Neural cell (in vitro differentiated cells): ENCODE data around the gene HAPLN2. TPM values are rescaled to one million over a fixed set of nuclear protein-coding genes. Genes with fewer than 3 reads are reported as not detected.
"Not testable (repeated sequence)": the region's sequence is repeated elsewhere in the genome, so short reads cannot be mapped to it uniquely, and the experiment has no call there.

Source experiments
- H2AFZ ChIP-seq: fragments of 200-600, 300-800 bp; sonication (generic), shearing (Covaris generic); 2 replicates; pipeline ENCODE4 v1.6.0; 2014; ENCODE audit warnings: low read depth, mild to moderate bottlenecking, antibody characterized with exemption, low read length, moderate library complexity
- H3F3A ChIP-seq: fragments of 200-600 bp; shearing (Covaris generic); 2 replicates; pipeline ENCODE4 v1.6.1; 2016; ENCODE audit warnings: mild to moderate bottlenecking, moderate library complexity, mixed read lengths, antibody characterized with exemption, low read length; ENCODE audit not compliant: insufficient read depth, poor library complexity, severe bottlenecking
- H3K27ac ChIP-seq: fragments of 200-600, 300-800 bp; sonication (generic), shearing (Covaris generic); 2 replicates; pipeline ENCODE4 v1.5.1; 2014; ENCODE audit warnings: mild to moderate bottlenecking, low read length, moderate library complexity
- H3K27me3 ChIP-seq: fragments of 300-800, 200-600 bp; sonication (generic), shearing (Covaris generic); 2 replicates; pipeline ENCODE4 v1.6.0; 2014; ENCODE audit warnings: mild to moderate bottlenecking, low read depth, low read length, moderate library complexity; ENCODE audit not compliant: insufficient read depth
- H3K36me3 ChIP-seq: fragments of 300-800, 200-600 bp; sonication (generic), shearing (Covaris generic); 2 replicates; pipeline ENCODE4 v1.5.1; 2014; ENCODE audit warnings: mild to moderate bottlenecking, antibody characterized with exemption, low read length, moderate library complexity; ENCODE audit not compliant: insufficient read depth
- H3K4me2 ChIP-seq: fragments of 300-800, 200-600 bp; sonication (generic), shearing (Covaris generic); 2 replicates; pipeline ENCODE4 v1.6.0; 2014; ENCODE audit warnings: mild to moderate bottlenecking, low read length
- H3K4me3 ChIP-seq: fragments of 300-800, 200-600 bp; sonication (generic), shearing (Covaris generic); 2 replicates; pipeline ENCODE4 v1.5.1; 2014; ENCODE audit warnings: mild to moderate bottlenecking, low read length, moderate library complexity
- H3K79me2 ChIP-seq: fragments of 200-600 bp; shearing (Covaris generic); replicated peaks from 2 replicates; pipeline ENCODE4 v1.6.0; 2014; ENCODE audit warnings: mild to moderate bottlenecking, low read length, moderate library complexity; ENCODE audit not compliant: insufficient read depth
- H3K9ac ChIP-seq: fragments of 300-800, 200-600 bp; sonication (generic), shearing (Covaris generic); 2 replicates; pipeline ENCODE4 v1.6.1; 2016; ENCODE audit warnings: mild to moderate bottlenecking, low read length, mixed read lengths
- H3K9me2 ChIP-seq: fragments of 200-600 bp; shearing (Covaris generic); 2 replicates; pipeline ENCODE4 v1.6.1; 2016; ENCODE audit warnings: mild to moderate bottlenecking, low read length, mixed read lengths; ENCODE audit not compliant: insufficient read depth
- H3K9me3 ChIP-seq: fragments of 200-600, 300-800 bp; sonication (generic), shearing (Covaris generic); 2 replicates; pipeline ENCODE4 v1.6.1; 2016; ENCODE audit warnings: mild to moderate bottlenecking, mixed run types, low read length, moderate library complexity, mixed read lengths
- H4K20me1 ChIP-seq: fragments of 200-600 bp; shearing (Covaris generic); 2 replicates; pipeline ENCODE4 v1.6.1; 2016; ENCODE audit warnings: mild to moderate bottlenecking, mixed run types; ENCODE audit not compliant: insufficient read depth
- CTCF ChIP-seq: fragments of 450-650 bp; IDR thresholded peaks from 2 replicates; pipeline ENCODE4 v1.5.1; 2014; ENCODE audit warnings: antibody characterized with exemption, mild to moderate bottlenecking, moderate library complexity; ENCODE audit not compliant: poor library complexity, severe bottlenecking
- EZH2 ChIP-seq: fragments of 200-600, 300-800 bp; shearing (Covaris generic), sonication (generic); IDR thresholded peaks from 2 replicates; pipeline ENCODE4 v1.6.1; 2014; ENCODE audit warnings: antibody characterized with exemption, low read length, borderline replicate concordance, mild to moderate bottlenecking; ENCODE audit not compliant: insufficient read depth, poor library complexity, severe bottlenecking
- MXI1 ChIP-seq: fragments of 450-650 bp; conservative IDR thresholded peaks from 2 replicates; pipeline ENCODE4 v1.6.1; 2014; ENCODE audit warnings: antibody characterized with exemption, mild to moderate bottlenecking; ENCODE audit not compliant: poor library complexity, severe bottlenecking
- RAD21 ChIP-seq: fragments of 450-650 bp; conservative IDR thresholded peaks from 2 replicates; pipeline ENCODE4 v1.6.1; 2014; ENCODE audit warnings: antibody characterized with exemption, mild to moderate bottlenecking, moderate library complexity
- SMC3 ChIP-seq: fragments of 450-650 bp; conservative IDR thresholded peaks from 2 replicates; pipeline ENCODE4 v1.6.1; 2014; ENCODE audit warnings: antibody characterized with exemption, mild to moderate bottlenecking, moderate library complexity; ENCODE audit not compliant: poor library complexity
- polyA plus RNA-seq: library from polyadenylated mRNA; depleted of rRNA; stranded (reverse); fragments of >200 nt; gene quantifications from 2 replicates; pipeline ENCODE4 v1.2.3, GENCODE V29; 2014

HAPLN2 gene
- polyA plus RNA-seq, 1 donor from 2014 or later, result 22.9 TPM

GRCh38 chr1:156602557-156602993 is 16.6 kb upstream of the HAPLN2 start:
- Histone ChIP-seq H3K9me3 (no peaks in the 10 kb centered on the region), H4K20me1 (no peaks in the 10 kb centered on the region), H3K27me3 (no peaks in the 10 kb centered on the region), H3F3A (no peaks in the 10 kb centered on the region), H3K9me2 (no peaks in the 10 kb centered on the region), H3K4me2 (no peak overlapping the region), H3K27ac (no peak overlapping the region), H2AFZ (no peak overlapping the region), H3K4me3 (no peak overlapping the region), H3K79me2 (no peaks in the 10 kb centered on the region), H3K9ac (no peak overlapping the region), H3K36me3 (no peaks in the 10 kb centered on the region)
- TF ChIP-seq EZH2, result no peak
- TF ChIP-seq CTCF, result peak; percentile 37

- H3F3A ChIP-seq, H3K36me3 ChIP-seq: not testable (repeated sequence)
Observed at GRCh38 chr1:156607344-156607743, 11.9 kb upstream of the HAPLN2 start.

GRCh38 chr1:156608036-156608674 is 11.1 kb upstream of the HAPLN2 start:
- no peak overlapping the region for H3K9ac ChIP-seq

More at GRCh38 chr1:156607344-156607743, 11.9 kb upstream of the HAPLN2 start:
- H2AFZ ChIP-seq, H4K20me1 ChIP-seq, H3K4me3 ChIP-seq, H3K9me3 ChIP-seq, H3K9me2 ChIP-seq, H3K9ac ChIP-seq, H3K79me2 ChIP-seq, H3K27ac ChIP-seq, H3K27me3 ChIP-seq, H3K4me2 ChIP-seq: not testable (repeated sequence)

More at GRCh38 chr1:156608036-156608674, 11.1 kb upstream of the HAPLN2 start:
- Histone ChIP-seq H3K9me2 (no peaks in the 10 kb centered on the region), H3K27me3 (no peaks in the 10 kb centered on the region), H3K9me3 (no peaks in the 10 kb centered on the region), H3K4me2 (no peak overlapping the region), H3K36me3 (no peaks in the 10 kb centered on the region), H2AFZ (no peak overlapping the region), H3F3A (no peaks in the 10 kb centered on the region), H3K79me2 (no peaks in the 10 kb centered on the region), H3K27ac (no peak overlapping the region), H4K20me1 (no peaks in the 10 kb centered on the region), H3K4me3 (no peak overlapping the region)
- TF ChIP-seq SMC3 (peak; percentile 93), EZH2 (no peak), CTCF (peak; percentile 95), RAD21 (peak; percentile 87), MXI1 (peak; percentile 43)
